Measurements from ENCODE around the gene PPM1N. TPM values are rescaled to one million over a fixed set of nuclear protein-coding genes. Genes with fewer than 3 reads are reported as not detected.

Gene PPM1N
- total and polyA plus RNA-seq, 2 of the 4 experiments (the other 2 are of a cell fraction) = 0.90 to 1.6 TPM

- no peak overlapping the region for H3K9ac ChIP-seq (ENCODE audit: low read depth, low read length)
- H4K5ac ChIP-seq (ENCODE audit: low read depth, low read length) = no peak overlapping the region
- H2BK120ac ChIP-seq (ENCODE audit: low read depth, low read length) = no peak overlapping the region
- peak overlapping the region; percentile 54; the same call in 1 of the 2 replicates for H3K4ac ChIP-seq (ENCODE audit: low read depth, low read length)
- no peaks in the 10 kb centered on the region for H3K9me3 ChIP-seq (ENCODE audit: control insufficient read depth, insufficient read depth, low read length)
- no peak overlapping the region for H3K18ac ChIP-seq (ENCODE audit: low read depth, low read length)
- no peaks in the 10 kb centered on the region for H3K4me1 ChIP-seq (ENCODE audit: control insufficient read depth, insufficient read depth, low read length)
- H2AK9ac ChIP-seq (replicated peaks; ENCODE audit: low read depth, low read length, poor library complexity) = peak overlapping the region; percentile 65
- ChIA-PET CTCF (no interaction called here), POLR2A (ENCODE audit: unreplicated experiment) (no interaction called here)
- no peak overlapping the region for H4K91ac ChIP-seq (ENCODE audit: insufficient read depth, low read depth, low read length)
- H2AFZ ChIP-seq (replicated peaks; ENCODE audit: low read length, poor library complexity) = peak overlapping the region; percentile 98
- H3K9me1 ChIP-seq (ENCODE audit: insufficient read depth, low read length) = peaks cover 4% of the 10 kb centered on the region
- TF ChIP-seq MAFK (IDR thresholded peaks at IDR 0.05; ENCODE audit: low read depth, low read length) (no peak), CTCF (conservative IDR thresholded peaks at IDR 0.05; ENCODE audit: low read depth, low read length) (no peak), POLR2A (IDR thresholded peaks at IDR 0.05; ENCODE audit: low read depth, low read length) (no peak), BHLHE40 (IDR thresholded peaks at IDR 0.05; ENCODE audit: low read depth, low read length) (no peak), USF2 (IDR thresholded peaks at IDR 0.05; ENCODE audit: low read depth, low read length) (no peak)
- WGBS, 2 experiments (ENCODE audit: extremely low coverage in 2 of 2, insufficient read length in 1 of 2) = no CpG with 5 or more reads among the region's 5 CpGs
- peaks cover 3% of the 10 kb centered on the region; the same call in 1 of the 2 replicates for H4K20me1 ChIP-seq (ENCODE audit: insufficient read depth, low read length)
- H4K8ac ChIP-seq (ENCODE audit: low read depth in 2 of 2, low read length in 2 of 2) = no peak overlapping the region
- H2BK5ac ChIP-seq (ENCODE audit: low read depth, low read length, poor library complexity, severe bottlenecking) = no peak overlapping the region
- in situ Hi-C loops (cut with MboI; ENCODE audit: low sequenced_read_pairs) (no loop called here), intact Hi-C loops (cut with micrococcal nuclease) (no loop called here), dilution Hi-C loops (cut with HindIII; ENCODE audit: low sequenced_read_pairs, unreplicated experiment) (no loop called here)
- no peak overlapping the region for H3K56ac ChIP-seq (ENCODE audit: extremely low read depth, insufficient read depth, low read length)
- peak overlapping the region; percentile 89; the same call in 1 of the 2 replicates for H3K4me3 ChIP-seq (ENCODE audit: insufficient read depth, low read depth, low read length)
- H3K36me3 ChIP-seq (ENCODE audit: control insufficient read depth, insufficient read depth, low read length) = no peaks in the 10 kb centered on the region
- H3K23ac ChIP-seq (ENCODE audit: low read depth, low read length) = no peak overlapping the region
- H2AK5ac ChIP-seq (ENCODE audit: low read depth, low read length) = no peak overlapping the region
- peak overlapping the region; percentile 82; the same call in 1 of the 2 replicates for H3K4me2 ChIP-seq (ENCODE audit: low read depth, low read length)
- no peak for ATAC-seq (ENCODE audit: low read depth)
- no peak overlapping the region for H3K27ac ChIP-seq (ENCODE audit: insufficient read depth, low read length)
- no peak for DNase-seq
- H2BK20ac ChIP-seq (ENCODE audit: low read depth, low read length) = no peak overlapping the region
- H2BK15ac ChIP-seq (ENCODE audit: low read depth, low read length) = no peak overlapping the region
- no TSS peak for BruUV-seq (replicated peaks)
- no peaks in the 10 kb centered on the region for H3K27me3 ChIP-seq (ENCODE audit: control insufficient read depth, insufficient read depth, low read length)
- peaks cover 0 to 10% of the 10 kb centered on the region in 2 experiments; a peak in 1 of 4 replicates for H3K79me1 ChIP-seq (ENCODE audit: low read depth in 1 of 2, low read length in 2 of 2)
- H3K14ac ChIP-seq (replicated peaks; ENCODE audit: low read depth, low read length) = no peak overlapping the region
Observed at GRCh38 chr19:45492137-45492626, 6.1 kb upstream of the PPM1N start.
